Measurements from ENCODE around the gene GPX4. TPM values are rescaled to one million over a fixed set of nuclear protein-coding genes. Genes with fewer than 3 reads are reported as not detected.
A peak's percentile ranks its signal among the peaks of the same experiment; 100 is the strongest.

GPX4 gene
- total and polyA plus RNA-seq, 2 of the 13 experiments (the other 11 are each of a cell fraction or from before 2014, with no cell fraction given) = 535 to 613 TPM

- TF ChIP-seq PRDM15 (CRISPR knock-in tag; IDR thresholded peaks at IDR 0.05) = no peak
- no peak for TF ChIP-seq LBX2 (CRISPR knock-in tag; IDR thresholded peaks at IDR 0.05; ENCODE audit: borderline replicate concordance)
- no peak for TF ChIP-seq SRSF1 (optimal IDR thresholded peaks at IDR 0.05; ENCODE audit: low read depth, low read length)
- no peak for TF ChIP-seq DMAP1 (CRISPR knock-in tag; IDR thresholded peaks at IDR 0.05)
- TF ChIP-seq ZNF558 (CRISPR knock-in tag; IDR thresholded peaks at IDR 0.05; ENCODE audit: borderline replicate concordance) = no peak
- TF ChIP-seq NR0B2 (CRISPR knock-in tag; IDR thresholded peaks at IDR 0.05) = no peak
- no peak for TF ChIP-seq TRIM24 (CRISPR knock-in tag; IDR thresholded peaks at IDR 0.05)
- no peak for TF ChIP-seq JUNB (CRISPR knock-in tag; IDR thresholded peaks at IDR 0.05; ENCODE audit: borderline replicate concordance)
- no peak for TF ChIP-seq MXD3 (CRISPR knock-in tag; IDR thresholded peaks at IDR 0.05)
- TF ChIP-seq CHD4 (IDR thresholded peaks at IDR 0.05; ENCODE audit: borderline replicate concordance, low read length) = no peak
- no peak for TF ChIP-seq ZNF484 (CRISPR knock-in tag; IDR thresholded peaks at IDR 0.05; ENCODE audit: borderline replicate concordance, low read depth)
- peak; percentile 24; the same call in 1 of the 2 replicates for TF ChIP-seq ZNF687 (CRISPR knock-in tag; IDR thresholded peaks at IDR 0.05)
- no peak for TF ChIP-seq AKNA (CRISPR knock-in tag; IDR thresholded peaks at IDR 0.05; ENCODE audit: borderline replicate concordance)
Observed at GRCh38 chr19:1109032-1109551, 5.3 kb downstream of the GPX4 start (continued).
